Urothelium cell line (cell line): ENCODE data around the gene NTM.
A peak's percentile ranks its signal among the peaks of the same experiment; 100 is the strongest.

Experiments used
- DNase-seq: peaks from one replicate; pipeline ENCODE4 v3.0.0; 2011; ENCODE audit warnings: low spot score, mixed read lengths
- FAIRE-seq: peaks from 2 replicates; lab custom pipeline; 2011; peaks lifted over from hg19 to GRCh38; lab: Jason Lieb, UNC

NTM gene

DNA sequence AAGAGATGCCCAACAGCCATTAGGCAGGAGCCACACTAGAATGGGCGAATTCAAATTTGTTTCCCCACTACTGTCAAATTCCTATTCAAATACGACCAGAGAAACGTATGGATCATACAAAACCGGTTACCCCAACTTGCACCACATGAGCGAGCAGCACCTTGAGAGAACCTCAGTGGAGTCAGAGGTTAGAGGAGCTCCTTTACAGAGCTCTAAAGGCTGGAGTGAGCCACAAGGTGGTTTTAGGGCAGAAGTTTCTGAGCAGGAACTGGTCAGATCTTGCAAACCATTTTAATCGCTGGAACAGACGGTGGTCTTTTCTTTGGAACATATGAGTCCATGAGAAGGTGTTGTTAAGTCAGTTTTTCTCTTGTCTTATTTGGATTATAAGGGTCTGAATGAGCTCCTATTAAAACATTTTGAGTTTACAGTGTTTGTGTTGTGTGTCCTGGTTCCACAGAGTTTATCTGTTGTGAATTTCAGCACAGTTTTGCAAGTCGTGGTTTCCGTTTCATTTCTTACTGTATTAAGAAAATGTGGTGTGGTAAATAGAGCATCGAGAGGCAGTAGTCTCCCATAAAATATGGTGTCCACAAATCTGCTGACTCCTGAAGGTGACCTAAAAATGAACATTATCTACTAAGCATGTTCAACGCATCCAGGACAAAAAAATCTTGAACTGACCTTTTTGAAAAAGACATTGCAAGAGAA is 471.7 kb downstream of the NTM start:
- FAIRE-seq (no peak), DNase-seq (no peak)

DNA sequence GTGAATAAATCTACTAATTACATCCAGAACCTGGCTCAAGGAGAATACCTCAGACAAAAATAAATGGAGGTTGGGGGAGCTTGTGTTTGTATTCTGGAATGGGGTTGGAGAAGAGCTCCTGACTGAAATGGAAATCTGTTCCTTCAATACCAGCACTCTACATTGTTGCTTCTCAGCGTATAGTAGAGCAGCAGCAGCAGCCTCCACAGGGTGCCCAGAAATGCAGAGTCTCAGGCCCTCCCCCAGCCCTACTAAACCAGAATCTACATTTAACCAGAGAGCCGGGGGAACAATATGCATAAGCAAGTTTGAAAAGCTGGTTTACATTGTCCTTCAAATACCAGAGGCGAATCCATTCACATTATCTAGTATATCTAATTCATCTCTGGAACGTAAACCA is 474.8 kb downstream of the NTM start:
- DNase-seq (no peak), FAIRE-seq (no peak)

DNA sequence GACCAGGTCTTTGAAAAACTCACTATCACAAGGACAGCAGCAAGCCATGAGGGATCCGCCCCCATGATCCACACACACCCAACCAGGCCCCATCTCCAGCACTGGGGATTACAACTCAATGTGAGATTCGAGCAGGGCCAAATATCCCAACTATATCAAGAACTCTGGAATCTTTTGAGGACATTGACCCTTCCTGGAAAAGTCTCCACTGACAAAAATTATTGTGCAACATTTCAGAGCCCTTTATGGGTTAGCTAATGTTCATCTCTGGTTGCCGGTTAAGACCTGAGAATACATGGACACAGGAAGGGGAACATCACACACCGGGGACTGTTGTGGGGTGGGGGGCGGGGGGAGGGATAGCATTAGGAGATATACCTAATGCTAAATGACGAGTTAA is 479.1 kb downstream of the NTM start:
- no peak for FAIRE-seq
- no peak for DNase-seq

DNA sequence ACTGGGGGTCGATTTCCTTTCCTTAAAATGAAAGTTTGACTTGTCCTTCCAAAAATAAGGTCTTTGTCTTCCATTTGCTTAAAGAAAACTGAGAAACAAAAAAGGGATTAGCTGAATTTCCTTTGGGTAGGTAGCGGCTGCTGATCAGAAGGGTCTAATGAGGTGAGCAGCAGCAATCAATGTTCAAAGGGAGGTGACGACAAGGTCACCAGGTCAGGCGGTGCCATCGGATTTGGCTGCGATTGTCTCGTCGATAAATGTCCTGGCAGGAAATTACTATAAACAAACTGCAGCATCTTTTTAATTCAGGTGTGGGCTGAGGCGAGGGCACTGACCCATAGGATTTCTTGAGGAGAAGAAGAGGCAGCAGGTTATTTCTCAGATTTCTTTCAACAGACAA is 480.1 kb downstream of the NTM start:
- no peak for DNase-seq
- no peak for FAIRE-seq

DNA sequence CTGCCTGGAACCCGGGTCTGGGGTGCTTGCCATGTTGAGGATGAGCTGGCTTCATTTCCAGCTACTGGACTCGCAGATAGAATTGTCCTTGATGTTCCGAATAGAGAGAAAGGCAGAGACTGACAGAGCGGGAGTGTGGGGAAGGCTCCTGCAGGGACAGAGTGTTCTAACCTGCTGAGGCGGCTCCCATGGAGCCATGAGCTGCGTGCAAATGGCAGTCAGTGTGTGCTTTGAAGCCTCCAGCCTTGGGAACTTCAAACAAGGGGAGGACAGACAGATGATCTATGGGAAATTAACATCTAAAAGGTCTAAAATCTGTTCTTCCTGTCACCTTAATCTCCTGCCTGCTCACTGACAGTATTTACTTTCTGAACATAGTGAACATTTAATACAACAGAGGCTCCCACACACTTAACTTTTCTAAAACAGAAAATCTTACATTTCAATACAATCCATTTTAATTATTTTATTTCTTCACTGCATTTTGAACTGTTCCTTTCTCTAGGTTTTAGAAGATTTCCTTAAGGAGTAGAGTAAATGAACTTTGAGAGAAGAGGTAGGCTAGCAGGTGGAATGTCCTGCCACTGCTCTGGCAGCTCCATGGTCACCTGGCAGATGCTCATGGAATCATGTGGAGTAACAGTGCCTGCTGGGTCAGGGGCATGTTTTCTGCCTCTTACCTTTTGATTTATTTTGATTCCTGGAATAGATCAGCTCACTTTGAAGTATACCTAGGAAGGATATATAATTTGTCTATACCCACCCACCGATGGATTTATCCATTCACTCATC is 481.7 kb downstream of the NTM start:
- no peak for FAIRE-seq

DNA sequence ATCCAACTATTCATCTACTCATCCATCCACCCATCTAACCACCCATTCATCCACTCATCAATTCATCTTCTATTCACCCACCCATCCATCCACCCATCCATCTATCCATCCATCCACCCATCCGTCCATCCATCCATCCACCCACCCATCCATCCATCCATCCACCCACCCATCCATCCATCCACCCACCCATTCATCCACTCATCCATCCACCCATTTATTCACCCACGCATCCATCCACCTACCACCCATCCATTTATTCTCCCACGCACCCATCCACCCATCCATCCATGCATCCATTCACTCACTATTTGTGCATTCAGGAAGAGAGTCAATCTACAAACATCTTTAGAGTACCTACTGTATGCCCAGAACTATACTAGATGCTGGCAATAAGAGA is 482.3 kb downstream of the NTM start:
- FAIRE-seq (no peak), DNase-seq (no peak)

More for the DNA sequence above, 481.7 kb downstream of the NTM start:
- no peak for DNase-seq

DNA sequence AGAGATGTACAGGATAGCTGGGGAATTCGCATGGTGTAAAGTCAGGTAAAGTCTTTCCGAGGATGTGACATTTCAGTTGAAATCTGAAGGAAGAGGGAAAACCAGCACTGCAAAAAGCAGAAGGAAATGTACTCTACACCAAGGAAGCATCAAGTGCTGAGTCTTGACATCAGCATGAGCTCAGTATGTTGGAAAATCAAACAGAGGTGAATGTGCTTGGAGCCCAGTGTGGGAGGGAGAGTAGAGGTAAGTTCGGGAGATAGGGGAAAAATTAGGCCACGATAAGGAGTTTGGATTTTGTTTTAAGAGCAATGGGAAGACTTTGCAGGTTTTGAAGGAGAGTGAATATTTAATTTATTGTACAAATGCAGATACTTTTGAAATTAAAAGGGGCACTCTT is 484.0 kb downstream of the NTM start:
- DNase-seq (no peak), FAIRE-seq (no peak)

DNA sequence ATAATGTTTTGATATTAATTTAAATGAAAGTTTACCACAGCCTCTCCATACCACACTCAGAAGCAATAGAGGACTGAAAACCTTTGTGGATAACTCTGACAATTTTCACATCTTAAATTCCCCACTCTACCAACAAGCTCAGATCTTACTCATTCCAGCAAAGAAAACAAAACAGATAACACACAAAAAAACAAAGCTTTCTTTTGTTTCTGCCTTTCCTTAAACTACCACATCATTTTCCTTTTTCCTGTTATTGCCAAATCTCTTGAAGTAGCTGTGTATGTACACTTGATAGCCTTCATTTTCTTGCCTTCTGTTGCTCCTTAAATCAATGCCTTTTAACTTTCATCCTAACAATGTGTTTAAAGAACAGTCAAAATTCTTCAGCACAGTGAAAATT is 484.9 kb downstream of the NTM start:
- FAIRE-seq (no peak), DNase-seq (no peak)

DNA sequence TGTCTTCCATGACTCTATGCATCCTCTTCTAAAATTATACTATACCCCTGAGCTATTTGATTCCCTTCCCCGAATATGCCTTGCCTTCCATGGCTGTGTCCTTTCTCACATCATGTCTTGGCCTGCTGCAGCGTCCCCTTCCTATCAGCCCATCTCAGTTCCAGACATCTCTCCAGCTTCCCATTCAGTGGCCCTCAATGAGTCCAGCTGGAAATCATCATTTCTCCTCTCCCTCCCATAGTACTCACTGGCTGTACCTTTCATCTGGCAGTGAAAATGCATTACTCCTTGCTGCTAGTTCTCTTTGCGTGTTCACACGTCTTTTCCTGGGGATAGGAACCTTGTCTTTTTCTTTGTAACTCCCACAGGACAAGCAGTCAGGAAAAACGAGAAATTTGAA is 486.8 kb downstream of the NTM start:
- no peak for DNase-seq
- no peak for FAIRE-seq

DNA sequence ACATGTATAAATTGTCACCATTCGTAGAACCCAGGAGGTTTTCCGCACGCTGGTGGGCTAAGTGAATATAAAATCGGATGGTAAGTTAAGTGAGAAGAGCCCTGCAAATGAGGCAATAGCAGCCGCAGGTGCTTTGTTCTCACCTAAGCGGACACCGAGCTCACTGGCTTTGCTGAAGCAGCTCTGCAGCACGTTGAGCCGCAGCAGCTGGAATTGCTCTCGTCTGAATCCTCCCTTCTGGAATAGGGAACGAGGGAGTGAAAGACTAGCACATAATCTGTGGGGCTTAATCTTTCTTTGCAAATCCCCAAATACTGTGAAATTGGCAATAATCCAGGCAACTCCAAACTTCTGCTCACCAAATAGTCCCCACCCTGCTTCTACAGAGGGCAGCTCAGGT is 488.1 kb downstream of the NTM start:
- FAIRE-seq (no peak), DNase-seq (no peak)

DNA sequence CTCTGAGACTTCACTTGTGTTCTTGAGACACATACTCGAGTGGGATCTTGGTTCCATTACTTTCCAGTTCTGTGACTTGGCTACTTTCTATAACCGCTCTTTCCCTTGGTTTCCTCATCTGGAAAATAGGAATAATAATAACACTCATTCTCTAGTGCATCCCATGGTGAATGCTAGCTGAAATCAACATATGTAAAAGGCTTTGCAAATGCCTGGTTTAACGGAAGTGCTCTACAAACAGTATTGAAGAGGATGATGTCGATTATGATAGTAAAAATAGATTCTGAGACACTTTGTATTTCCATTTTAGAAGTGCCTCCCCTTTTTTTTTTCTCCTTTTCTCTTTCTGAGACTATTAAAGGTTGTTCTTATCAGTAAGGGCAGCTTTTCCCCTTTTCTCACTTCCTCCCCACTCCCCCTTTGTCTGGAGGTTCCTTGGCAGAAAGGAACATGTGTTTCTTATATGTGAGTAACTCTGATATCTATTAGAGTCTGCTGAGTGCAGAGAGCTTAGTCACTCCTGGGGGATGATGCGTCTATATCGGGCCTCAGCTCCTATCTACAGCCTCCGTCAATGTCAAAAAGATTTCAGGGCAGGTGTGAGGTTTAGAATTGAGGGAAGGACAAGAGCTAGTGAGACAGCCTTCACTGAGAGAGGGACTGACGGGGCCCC is 489.3 kb downstream of the NTM start:
- no peak for DNase-seq
- FAIRE-seq: no peak

DNA sequence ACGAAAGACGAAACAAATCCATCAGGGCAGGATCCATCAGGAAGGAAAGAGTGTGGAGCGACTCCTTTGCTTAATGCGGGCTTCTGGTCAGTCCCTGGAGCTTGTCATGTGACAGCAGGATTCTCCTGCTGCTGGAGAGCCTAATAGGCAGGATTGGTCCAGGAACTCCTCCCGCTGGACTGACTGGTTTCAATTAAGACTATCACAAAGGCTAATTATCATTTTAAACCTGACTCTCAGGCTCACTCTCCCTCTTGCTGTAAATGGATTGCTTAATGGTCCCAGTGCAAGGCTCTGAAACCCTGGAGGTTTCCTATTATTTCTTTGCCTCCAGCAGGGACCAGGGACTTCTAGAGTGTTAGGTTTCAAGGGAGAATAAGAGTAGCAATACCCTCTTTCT is 493.8 kb downstream of the NTM start:
- no peak for FAIRE-seq
- DNase-seq: no peak

DNA sequence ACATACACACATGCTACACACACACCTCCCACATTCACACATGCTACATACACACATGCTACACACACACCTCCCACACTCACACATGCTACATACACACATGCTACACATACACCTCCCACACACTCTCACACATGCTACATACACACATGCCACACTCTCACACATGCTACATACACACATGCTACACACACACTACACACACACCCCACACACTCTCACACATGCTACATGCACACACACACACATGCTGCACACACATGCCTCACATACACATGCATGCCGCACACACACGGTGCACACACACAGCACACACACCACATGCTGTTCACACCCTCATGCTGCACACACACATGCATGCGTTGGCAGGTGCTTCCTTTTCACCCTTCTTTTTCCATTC is 495.4 kb downstream of the NTM start:
- FAIRE-seq (no peak), DNase-seq (no peak)

DNA sequence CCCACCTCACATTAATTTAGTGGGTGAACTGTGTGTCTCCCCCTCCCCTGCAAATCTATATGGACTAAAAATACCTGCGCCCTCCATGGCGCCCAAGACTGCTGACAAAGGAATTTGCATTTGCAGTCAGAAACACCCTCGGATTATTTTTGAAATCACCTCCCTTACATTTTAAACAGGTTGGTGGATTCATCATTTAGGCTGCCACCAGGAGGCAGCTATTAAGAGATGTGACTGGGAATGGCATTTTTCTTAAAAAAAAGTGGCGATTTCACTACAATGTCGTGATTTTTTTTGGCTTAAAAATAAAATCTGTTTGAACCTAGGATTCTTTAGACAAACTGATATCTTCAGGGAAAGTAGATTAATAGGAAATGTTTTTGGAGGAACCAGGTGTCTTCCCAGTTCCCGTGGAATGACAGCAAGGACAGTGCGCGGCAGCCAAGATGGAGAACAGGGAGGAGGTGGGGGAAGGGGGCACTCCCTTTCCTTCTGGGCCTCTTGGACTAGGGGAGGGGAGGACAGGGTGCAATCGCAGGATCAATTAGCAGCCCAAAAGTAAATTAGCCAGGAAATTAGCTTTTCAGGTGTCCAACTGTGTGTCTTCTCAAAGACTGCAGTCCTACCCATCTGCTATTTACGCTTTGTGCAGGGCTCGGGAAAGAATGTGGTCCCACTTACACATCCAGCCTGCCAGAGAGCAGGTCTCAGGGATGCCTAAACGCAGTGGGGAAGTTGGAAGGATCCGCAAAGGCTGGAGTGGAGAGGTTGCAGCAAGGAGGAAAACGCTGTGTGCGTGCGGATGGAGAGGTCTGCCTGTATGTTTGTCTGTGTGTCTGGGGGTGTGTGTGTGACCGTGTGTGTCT is 496.4 kb downstream of the NTM start:
- no peak for DNase-seq
- no peak for FAIRE-seq

DNA sequence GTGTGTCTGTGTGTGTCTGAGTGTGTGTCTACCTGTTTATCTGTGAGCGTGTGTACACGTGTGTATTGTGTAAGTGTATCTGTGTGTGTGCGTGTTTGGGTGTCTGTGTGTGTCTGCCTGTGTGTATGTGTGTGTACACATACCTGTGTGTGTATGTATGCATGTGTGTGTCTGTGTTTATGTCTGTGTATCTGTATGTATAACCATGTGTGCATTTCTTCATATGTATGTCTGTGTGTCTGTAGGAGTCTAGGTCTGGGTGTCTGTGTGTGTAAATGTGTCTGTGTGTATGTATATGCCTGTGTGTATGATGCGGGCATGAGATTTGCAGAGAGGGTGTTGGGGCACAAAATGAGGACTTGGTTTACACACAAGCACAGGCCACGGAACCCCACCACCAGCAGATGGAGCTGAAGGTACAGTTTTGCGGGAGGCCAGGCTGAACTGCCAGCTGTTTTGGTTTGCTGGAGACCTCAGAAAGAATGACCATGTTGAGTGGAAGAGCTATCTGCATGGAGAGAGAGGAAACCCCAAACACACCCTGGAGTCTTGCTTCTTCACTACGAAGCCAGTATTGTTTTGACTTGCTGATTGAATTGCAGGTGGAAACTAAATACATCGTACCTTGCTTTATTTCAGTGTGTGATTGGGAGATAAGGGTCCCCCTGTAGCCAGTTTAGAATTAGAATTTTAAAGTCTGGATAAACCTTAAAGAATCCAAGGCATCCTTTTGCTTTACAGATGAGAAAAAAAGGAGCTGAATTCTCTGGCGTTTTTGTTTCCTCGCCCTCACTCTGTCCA is 497.2 kb downstream of the NTM start:
- peak; percentile 83 for FAIRE-seq

DNA sequence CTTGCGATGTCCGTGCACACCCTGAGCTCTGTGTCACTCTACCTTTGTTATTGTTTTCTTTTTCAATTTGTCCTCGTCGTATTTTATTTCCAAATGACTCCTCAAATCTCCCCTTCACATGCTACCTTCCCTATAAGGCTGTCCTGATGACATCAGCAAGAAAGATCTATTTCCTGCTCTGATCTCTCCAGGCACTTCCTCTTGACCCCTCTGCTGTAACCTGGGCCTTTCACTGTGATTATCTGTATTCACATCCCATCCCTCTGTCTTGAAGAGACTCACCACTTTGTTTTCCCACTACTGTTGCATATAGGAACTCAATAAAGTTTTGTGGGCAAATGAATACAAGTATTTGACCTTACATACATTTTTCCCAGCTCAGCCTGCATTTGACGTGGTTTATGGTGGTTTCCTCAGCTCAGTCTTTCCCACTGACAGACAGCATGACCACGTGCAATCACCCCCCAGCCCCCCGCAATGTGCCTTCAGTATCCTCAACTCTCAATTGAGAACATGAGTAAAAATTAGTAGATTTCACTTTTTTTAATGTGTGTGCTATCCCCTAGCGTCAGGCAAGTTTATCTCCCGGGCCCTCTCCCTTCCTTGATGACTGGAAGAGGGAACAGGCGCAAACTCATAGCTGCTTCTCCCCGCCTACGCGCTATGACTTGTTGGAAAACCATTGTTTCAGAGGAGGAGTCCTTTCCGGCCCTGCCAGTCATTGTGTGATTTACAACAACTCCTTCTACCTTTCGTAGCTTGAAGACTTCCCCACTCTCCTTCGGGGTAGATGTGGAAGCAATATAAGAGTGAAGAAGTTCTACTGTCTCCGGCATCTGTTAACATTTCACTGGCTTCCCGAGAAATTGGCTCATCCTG is 498.5 kb downstream of the NTM start:
- DNase-seq (no peak), FAIRE-seq (no peak)

More for the DNA sequence above, 497.2 kb downstream of the NTM start:
- DNase-seq: peak; percentile 60

DNA sequence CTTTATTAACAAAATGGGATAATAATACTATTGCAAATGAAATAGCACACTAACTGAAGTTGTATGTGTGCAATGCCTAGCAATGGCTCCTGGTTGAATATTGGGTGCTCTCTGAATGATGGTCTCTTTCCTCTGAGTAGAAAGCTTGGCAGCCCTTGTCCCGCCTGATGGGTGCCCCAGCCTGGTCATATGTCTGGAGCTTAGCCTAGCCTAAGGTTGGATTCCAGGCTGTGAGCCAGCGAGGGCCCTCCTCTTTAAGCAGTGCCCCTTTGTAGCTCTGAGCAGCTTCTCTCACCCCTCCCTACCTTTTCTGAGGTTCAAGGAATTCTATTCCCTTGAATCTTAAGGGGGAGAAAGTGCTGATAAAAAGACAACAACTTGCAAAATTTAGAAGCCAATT is 499.9 kb downstream of the NTM start:
- no peak for DNase-seq
- FAIRE-seq: no peak

DNA sequence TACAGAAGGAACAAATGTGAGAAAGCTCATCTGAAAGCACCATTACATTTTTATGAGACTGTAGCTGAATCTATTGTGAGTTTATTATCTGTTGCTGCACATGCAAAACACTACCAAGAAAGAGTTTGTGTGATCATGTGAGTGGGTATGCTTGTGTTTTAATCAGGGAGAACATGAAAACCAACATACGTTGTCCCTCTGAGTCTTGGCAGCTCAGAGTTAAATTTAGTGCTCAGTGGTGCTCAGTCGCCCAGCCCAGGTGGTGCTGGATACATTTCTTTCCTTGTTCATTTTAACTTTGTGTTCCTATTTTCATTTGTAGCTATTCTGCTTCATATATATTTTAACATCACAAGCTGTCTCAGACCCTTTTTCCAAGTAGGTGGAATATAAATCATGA is 500.6 kb downstream of the NTM start:
- no peak for DNase-seq
- no peak for FAIRE-seq

DNA sequence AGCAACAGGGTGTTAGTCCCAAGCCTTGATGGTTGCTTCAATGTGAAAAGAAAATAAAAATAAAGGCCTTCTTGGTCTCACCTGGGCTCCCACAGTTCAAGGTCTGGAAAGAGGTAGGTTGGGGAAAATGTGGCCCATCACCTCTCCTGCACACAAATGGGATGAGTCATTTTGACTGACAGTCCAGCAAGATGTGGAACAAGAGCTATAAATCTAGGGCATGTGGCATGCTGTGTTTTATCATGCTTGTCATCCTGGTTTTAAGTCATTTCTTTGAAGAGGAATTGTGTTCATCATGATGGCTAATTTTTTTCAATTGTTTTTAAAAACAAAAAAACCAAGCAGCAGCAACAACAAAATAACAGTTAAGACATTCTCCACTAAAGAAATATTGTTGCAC is 503.7 kb downstream of the NTM start:
- DNase-seq: no peak
- no peak for FAIRE-seq
